ENCODE data around the gene FYB1. TPM values are rescaled to one million over a fixed set of nuclear protein-coding genes. Genes with fewer than 3 reads are reported as not detected.

The FYB1 gene, protein sequence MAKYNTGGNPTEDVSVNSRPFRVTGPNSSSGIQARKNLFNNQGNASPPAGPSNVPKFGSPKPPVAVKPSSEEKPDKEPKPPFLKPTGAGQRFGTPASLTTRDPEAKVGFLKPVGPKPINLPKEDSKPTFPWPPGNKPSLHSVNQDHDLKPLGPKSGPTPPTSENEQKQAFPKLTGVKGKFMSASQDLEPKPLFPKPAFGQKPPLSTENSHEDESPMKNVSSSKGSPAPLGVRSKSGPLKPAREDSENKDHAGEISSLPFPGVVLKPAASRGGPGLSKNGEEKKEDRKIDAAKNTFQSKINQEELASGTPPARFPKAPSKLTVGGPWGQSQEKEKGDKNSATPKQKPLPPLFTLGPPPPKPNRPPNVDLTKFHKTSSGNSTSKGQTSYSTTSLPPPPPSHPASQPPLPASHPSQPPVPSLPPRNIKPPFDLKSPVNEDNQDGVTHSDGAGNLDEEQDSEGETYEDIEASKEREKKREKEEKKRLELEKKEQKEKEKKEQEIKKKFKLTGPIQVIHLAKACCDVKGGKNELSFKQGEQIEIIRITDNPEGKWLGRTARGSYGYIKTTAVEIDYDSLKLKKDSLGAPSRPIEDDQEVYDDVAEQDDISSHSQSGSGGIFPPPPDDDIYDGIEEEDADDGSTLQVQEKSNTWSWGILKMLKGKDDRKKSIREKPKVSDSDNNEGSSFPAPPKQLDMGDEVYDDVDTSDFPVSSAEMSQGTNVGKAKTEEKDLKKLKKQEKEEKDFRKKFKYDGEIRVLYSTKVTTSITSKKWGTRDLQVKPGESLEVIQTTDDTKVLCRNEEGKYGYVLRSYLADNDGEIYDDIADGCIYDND
- polyA plus RNA-seq (2013, experiment 1 of 2) = 0.10 TPM
- polyA plus RNA-seq (2013, experiment 2 of 2) = 0.04 TPM

DNA sequence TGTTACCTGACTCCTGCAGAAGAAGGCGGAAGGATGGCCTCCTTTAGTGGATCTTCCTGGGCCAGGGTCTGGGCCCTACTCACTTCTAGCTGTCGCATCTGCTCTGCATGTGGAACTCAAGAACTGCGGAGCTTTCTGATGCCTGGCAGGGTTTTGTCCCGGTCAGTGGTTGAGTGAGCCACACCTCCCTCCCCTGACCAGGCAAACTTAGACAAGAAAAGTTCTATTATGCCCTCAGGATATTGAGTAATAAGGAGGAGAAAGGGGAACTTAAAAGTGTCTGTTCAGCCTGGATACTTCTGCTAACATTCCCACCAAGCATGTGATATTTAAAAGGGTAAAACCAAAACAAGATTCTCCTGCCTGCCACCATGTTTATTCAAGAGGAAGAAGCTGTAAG lies at the start of gene FYB1:
Gene FYB1 (minus strand): TSS at position 127 of the 400 bp plus-strand sequence. CDS start 16,603 bp downstream, outside the sequence.
- no peak within 1 kb of the TSS for H3K23ac ChIP-seq (ENCODE audit: low read length in 2 of 2)
- no peak within 1 kb of the TSS for H2AFZ ChIP-seq (ENCODE audit: low read depth, low read length)
- WGBS = 96% methylated on average over 3 of the region's 4 CpGs
- no peak within 1 kb of the TSS for H2BK5ac ChIP-seq (ENCODE audit: low read depth, low read length, poor library complexity, severe bottlenecking)
- H2BK12ac ChIP-seq (ENCODE audit: low read length in 2 of 2) = no peak within 1 kb of the TSS
- H3K4me3 ChIP-seq (ENCODE audit: insufficient read depth in 1 of 2, low read depth in 1 of 2, low read length in 2 of 2) = peak within 1 kb of the TSS in 1 of 2 experiments; percentile 55
- peak within 1 kb of the TSS; percentile 29 for H3K9ac ChIP-seq (ENCODE audit: low read length)
- no peak within 1 kb of the TSS for H3K27ac ChIP-seq (ENCODE audit: low read length, poor library complexity, severe bottlenecking)
- no peaks in the 10 kb centered on the region for H3K9me3 ChIP-seq (ENCODE audit: control insufficient read depth, low read length)
- no peak within 1 kb of the TSS for H4K91ac ChIP-seq (ENCODE audit: low read length)
- H3K4ac ChIP-seq (ENCODE audit: low read depth in 1 of 2, low read length in 2 of 2) = no peak within 1 kb of the TSS
- no peaks in the 10 kb centered on the region for H3K79me1 ChIP-seq (replicated peaks; ENCODE audit: low read length, poor library complexity, severe bottlenecking)
- no peak within 1 kb of the TSS for H2AK5ac ChIP-seq (ENCODE audit: low read length, severe bottlenecking)
- no peak for DNase-seq
- H3K18ac ChIP-seq (ENCODE audit: low read depth in 1 of 2, low read length in 2 of 2) = no peak within 1 kb of the TSS
- no peak within 1 kb of the TSS for H3K14ac ChIP-seq (ENCODE audit: low read length in 2 of 2)
- H4K8ac ChIP-seq (ENCODE audit: low read length) = no peak within 1 kb of the TSS
- H2BK120ac ChIP-seq (ENCODE audit: low read depth, low read length) = no peak within 1 kb of the TSS
- no peaks in the 10 kb centered on the region for H3K4me1 ChIP-seq (ENCODE audit: control insufficient read depth, insufficient read depth, low read depth, low read length)
- no peaks in the 10 kb centered on the region for H3K36me3 ChIP-seq (ENCODE audit: control insufficient read depth in 1 of 2, insufficient read depth in 2 of 2, low read depth in 1 of 2, low read length in 2 of 2)
- H3K27me3 ChIP-seq (ENCODE audit: control insufficient read depth in 1 of 2, insufficient read depth in 1 of 2, low read length in 2 of 2) = no peaks in the 10 kb centered on the region
- no peak within 1 kb of the TSS for H3K4me2 ChIP-seq (ENCODE audit: low read length, poor library complexity, severe bottlenecking)
- no peak within 1 kb of the TSS for H2BK15ac ChIP-seq (ENCODE audit: low read depth, poor library complexity, severe bottlenecking)

DNA sequence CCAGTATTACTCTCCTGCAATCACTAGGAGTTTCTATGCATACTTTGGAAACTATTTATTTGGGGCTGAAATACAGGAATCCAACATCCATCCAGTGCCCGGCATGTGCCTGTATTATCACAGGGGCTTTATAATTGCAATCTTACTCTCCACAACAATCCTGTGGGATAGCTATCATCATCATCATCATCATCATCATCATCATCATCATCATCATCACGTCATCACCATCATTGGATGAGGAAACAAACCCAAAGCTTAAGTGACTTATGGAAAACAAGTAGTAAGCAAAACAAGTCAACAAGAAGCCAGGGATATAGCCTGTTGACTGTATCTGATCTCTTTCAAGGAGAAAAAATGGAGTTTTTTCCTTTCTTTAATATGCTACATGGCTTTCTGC lies 47.8 kb upstream of the FYB1 start:
- H3K4ac ChIP-seq (ENCODE audit: low read depth in 1 of 2, low read length in 2 of 2) = no peak overlapping the region

DNA sequence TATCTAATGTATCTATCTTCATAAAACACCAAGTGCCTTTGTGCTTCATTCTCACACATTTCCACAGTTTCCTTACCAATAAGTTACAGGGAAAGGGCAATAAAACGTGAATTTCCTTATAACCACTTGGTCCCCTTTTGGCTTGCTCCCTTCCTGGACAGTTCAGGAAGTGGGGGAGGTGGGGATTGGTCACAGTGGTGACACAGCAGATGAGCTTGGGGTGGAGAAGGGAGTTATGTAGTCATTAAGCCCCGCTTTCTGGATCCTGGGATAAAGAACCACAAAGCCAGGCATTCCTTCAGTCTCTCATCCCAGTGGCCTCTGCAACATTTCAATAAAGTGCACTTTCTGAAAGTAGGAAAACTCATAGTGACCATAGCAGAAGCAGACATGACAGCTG lies 47.1 kb upstream of the FYB1 start:
- no peaks in the 10 kb centered on the region for H3K79me1 ChIP-seq (replicated peaks; ENCODE audit: low read length, poor library complexity, severe bottlenecking)

More for the DNA sequence above, 47.8 kb upstream of the FYB1 start:
- Histone ChIP-seq H3K79me1 (replicated peaks; ENCODE audit: low read length, poor library complexity, severe bottlenecking) (no peaks in the 10 kb centered on the region), H2BK15ac (ENCODE audit: low read depth, poor library complexity, severe bottlenecking) (no peak overlapping the region), H3K27me3 (ENCODE audit: control insufficient read depth in 1 of 2, insufficient read depth in 1 of 2, low read length in 2 of 2) (no peaks in the 10 kb centered on the region), H4K91ac (ENCODE audit: low read length) (no peak overlapping the region), H3K4me2 (ENCODE audit: low read length, poor library complexity, severe bottlenecking) (no peak overlapping the region), H3K18ac (ENCODE audit: low read depth in 1 of 2, low read length in 2 of 2) (no peak overlapping the region), H2AK5ac (ENCODE audit: low read length, severe bottlenecking) (no peak overlapping the region), H3K23ac (ENCODE audit: low read length in 2 of 2) (no peak overlapping the region), H3K9ac (ENCODE audit: low read length) (no peak overlapping the region), H3K36me3 (ENCODE audit: control insufficient read depth in 1 of 2, insufficient read depth in 2 of 2, low read depth in 1 of 2, low read length in 2 of 2) (no peaks in the 10 kb centered on the region), H3K4me1 (ENCODE audit: control insufficient read depth, insufficient read depth, low read depth, low read length) (no peaks in the 10 kb centered on the region), H2BK12ac (ENCODE audit: low read length in 2 of 2) (no peak overlapping the region), H3K14ac (ENCODE audit: low read length in 2 of 2) (no peak overlapping the region), H3K4me3 (ENCODE audit: insufficient read depth in 1 of 2, low read depth in 1 of 2, low read length in 2 of 2) (no peak overlapping the region), H3K9me3 (ENCODE audit: control insufficient read depth, low read length) (no peaks in the 10 kb centered on the region), H2BK120ac (ENCODE audit: low read depth, low read length) (no peak overlapping the region), H3K27ac (ENCODE audit: low read length, poor library complexity, severe bottlenecking) (no peak overlapping the region), H4K8ac (ENCODE audit: low read length) (no peak overlapping the region), H2AFZ (ENCODE audit: low read depth, low read length) (no peak overlapping the region), H2BK5ac (ENCODE audit: low read depth, low read length, poor library complexity, severe bottlenecking) (no peak overlapping the region)
- 98% methylated on average over 2 of the region's 2 CpGs for WGBS
- DNase-seq = no peak

DNA sequence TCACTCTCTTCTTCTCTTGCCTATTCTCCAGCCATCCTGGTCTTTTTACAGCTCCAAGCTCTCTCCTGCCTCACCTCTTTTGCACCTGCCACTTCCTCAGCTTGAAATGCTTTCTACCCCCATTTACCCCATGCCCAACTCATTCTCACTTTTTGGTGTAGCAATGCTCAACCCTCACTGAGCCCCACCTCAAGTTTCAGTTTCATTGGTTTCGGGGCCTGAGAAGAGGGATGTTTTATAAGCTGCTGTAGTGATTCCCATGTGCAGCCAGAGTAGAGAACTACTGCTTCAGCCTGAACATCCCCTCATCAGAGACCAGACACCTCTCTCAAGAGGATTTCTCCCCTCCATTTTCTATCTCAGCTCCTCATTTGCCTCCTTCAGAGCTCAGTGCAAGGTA lies 45.2 kb upstream of the FYB1 start:
- 100% methylated on average over 1 of the region's 1 CpG for WGBS

More for the DNA sequence above, 47.1 kb upstream of the FYB1 start:
- Histone ChIP-seq H2BK120ac (ENCODE audit: low read depth, low read length) (no peak overlapping the region), H3K9me3 (ENCODE audit: control insufficient read depth, low read length) (no peaks in the 10 kb centered on the region), H3K23ac (ENCODE audit: low read length in 2 of 2) (no peak overlapping the region), H3K27me3 (ENCODE audit: control insufficient read depth in 1 of 2, insufficient read depth in 1 of 2, low read length in 2 of 2) (no peaks in the 10 kb centered on the region), H3K4me1 (ENCODE audit: control insufficient read depth, insufficient read depth, low read depth, low read length) (no peaks in the 10 kb centered on the region), H2AFZ (ENCODE audit: low read depth, low read length) (no peak overlapping the region), H3K4me3 (ENCODE audit: insufficient read depth in 1 of 2, low read depth in 1 of 2, low read length in 2 of 2) (no peak overlapping the region), H2BK15ac (ENCODE audit: low read depth, poor library complexity, severe bottlenecking) (no peak overlapping the region), H3K9ac (ENCODE audit: low read length) (no peak overlapping the region), H3K14ac (ENCODE audit: low read length in 2 of 2) (no peak overlapping the region), H3K36me3 (ENCODE audit: control insufficient read depth in 1 of 2, insufficient read depth in 2 of 2, low read depth in 1 of 2, low read length in 2 of 2) (no peaks in the 10 kb centered on the region), H3K18ac (ENCODE audit: low read depth in 1 of 2, low read length in 2 of 2) (no peak overlapping the region), H2BK5ac (ENCODE audit: low read depth, low read length, poor library complexity, severe bottlenecking) (no peak overlapping the region), H4K8ac (ENCODE audit: low read length) (no peak overlapping the region), H3K4ac (ENCODE audit: low read depth in 1 of 2, low read length in 2 of 2) (no peak overlapping the region), H3K4me2 (ENCODE audit: low read length, poor library complexity, severe bottlenecking) (no peak overlapping the region), H2AK5ac (ENCODE audit: low read length, severe bottlenecking) (no peak overlapping the region), H3K27ac (ENCODE audit: low read length, poor library complexity, severe bottlenecking) (no peak overlapping the region), H4K91ac (ENCODE audit: low read length) (no peak overlapping the region), H2BK12ac (ENCODE audit: low read length in 2 of 2) (no peak overlapping the region)
- 50% methylated on average over 1 of the region's 2 CpGs for WGBS
- DNase-seq = no peak

More for the DNA sequence above, 45.2 kb upstream of the FYB1 start:
- Histone ChIP-seq H2AK5ac (ENCODE audit: low read length, severe bottlenecking) (no peak overlapping the region), H3K79me1 (replicated peaks; ENCODE audit: low read length, poor library complexity, severe bottlenecking) (no peaks in the 10 kb centered on the region), H3K23ac (ENCODE audit: low read length in 2 of 2) (no peak overlapping the region), H3K18ac (ENCODE audit: low read depth in 1 of 2, low read length in 2 of 2) (no peak overlapping the region), H2BK5ac (ENCODE audit: low read depth, low read length, poor library complexity, severe bottlenecking) (no peak overlapping the region), H2AFZ (ENCODE audit: low read depth, low read length) (no peak overlapping the region), H3K14ac (ENCODE audit: low read length in 2 of 2) (no peak overlapping the region), H3K4me2 (ENCODE audit: low read length, poor library complexity, severe bottlenecking) (no peak overlapping the region), H3K9ac (ENCODE audit: low read length) (no peak overlapping the region), H3K4ac (ENCODE audit: low read depth in 1 of 2, low read length in 2 of 2) (no peak overlapping the region), H3K4me1 (ENCODE audit: control insufficient read depth, insufficient read depth, low read depth, low read length) (no peaks in the 10 kb centered on the region), H4K91ac (ENCODE audit: low read length) (no peak overlapping the region), H2BK120ac (ENCODE audit: low read depth, low read length) (no peak overlapping the region), H3K27me3 (ENCODE audit: control insufficient read depth in 1 of 2, insufficient read depth in 1 of 2, low read length in 2 of 2) (no peaks in the 10 kb centered on the region), H3K36me3 (ENCODE audit: control insufficient read depth in 1 of 2, insufficient read depth in 2 of 2, low read depth in 1 of 2, low read length in 2 of 2) (no peaks in the 10 kb centered on the region), H3K4me3 (ENCODE audit: insufficient read depth in 1 of 2, low read depth in 1 of 2, low read length in 2 of 2) (no peak overlapping the region), H3K27ac (ENCODE audit: low read length, poor library complexity, severe bottlenecking) (no peak overlapping the region), H4K8ac (ENCODE audit: low read length) (no peak overlapping the region), H3K9me3 (ENCODE audit: control insufficient read depth, low read length) (no peaks in the 10 kb centered on the region), H2BK15ac (ENCODE audit: low read depth, poor library complexity, severe bottlenecking) (no peak overlapping the region), H2BK12ac (ENCODE audit: low read length in 2 of 2) (no peak overlapping the region)
- DNase-seq = no peak
